ENCODE data around the gene PLA2G2F. TPM values are rescaled to one million over a fixed set of nuclear protein-coding genes. Genes with fewer than 3 reads are reported as not detected.
A peak's percentile ranks its signal among the peaks of the same experiment; 100 is the strongest.

The PLA2G2F gene
- total and polyA plus RNA-seq, 9 of the 15 experiments (the other 6 are each of a cell fraction or from before 2014, with no cell fraction given): not detected

- TF ChIP-seq MNT (conservative IDR thresholded peaks at IDR 0.05) (no peak; a peak in 1 of 4 replicates), HDAC6 (IDR thresholded peaks at IDR 0.05; ENCODE audit: low read depth, low read length) (no peak), FOXK2 (conservative IDR thresholded peaks at IDR 0.05 in 1 of 2, IDR thresholded peaks at IDR 0.05 in 1 of 2; ENCODE audit: low read depth in 2 of 2) (peak; percentile 61 to 70), ILK (tag; IDR thresholded peaks at IDR 0.05; ENCODE audit: borderline replicate concordance, low read depth) (no peak), NCOR1 (IDR thresholded peaks at IDR 0.05) (peak; percentile 83), SNAPC5 (CRISPR knock-in tag; IDR thresholded peaks at IDR 0.05) (no peak), NONO (IDR thresholded peaks at IDR 0.05; ENCODE audit: low read depth in 2 of 2, low read length in 1 of 2) (0 out of 4 replicates have a peak, but pooled peaks of 1 of the 2 experiments have one; percentile 11), JUN (IDR thresholded peaks at IDR 0.05; ENCODE audit: borderline replicate concordance, low read depth, low read length) (peak; percentile 78), JUN (CRISPR knock-in tag; IDR thresholded peaks at IDR 0.05; ENCODE audit: borderline replicate concordance) (no peak), PHF20 (IDR thresholded peaks at IDR 0.05; ENCODE audit: partially characterized antibody) (peak; percentile 19), GATA2 (CRISPR knock-in tag; IDR thresholded peaks at IDR 0.05) (peak; percentile 92), GABPA (tag; conservative IDR thresholded peaks at IDR 0.05; ENCODE audit: low read depth) (peak; percentile 88), TBP (optimal IDR thresholded peaks at IDR 0.05; ENCODE audit: low read depth, low read length) (no peak), SMAD4 (CRISPR knock-in tag; conservative IDR thresholded peaks at IDR 0.05) (peak; percentile 88), WHSC1 (IDR thresholded peaks at IDR 0.05; ENCODE audit: low read length) (no peak), ZNF695 (CRISPR knock-in tag; IDR thresholded peaks at IDR 0.05) (no peak)
- TF ChIP-seq, protein P1, sequence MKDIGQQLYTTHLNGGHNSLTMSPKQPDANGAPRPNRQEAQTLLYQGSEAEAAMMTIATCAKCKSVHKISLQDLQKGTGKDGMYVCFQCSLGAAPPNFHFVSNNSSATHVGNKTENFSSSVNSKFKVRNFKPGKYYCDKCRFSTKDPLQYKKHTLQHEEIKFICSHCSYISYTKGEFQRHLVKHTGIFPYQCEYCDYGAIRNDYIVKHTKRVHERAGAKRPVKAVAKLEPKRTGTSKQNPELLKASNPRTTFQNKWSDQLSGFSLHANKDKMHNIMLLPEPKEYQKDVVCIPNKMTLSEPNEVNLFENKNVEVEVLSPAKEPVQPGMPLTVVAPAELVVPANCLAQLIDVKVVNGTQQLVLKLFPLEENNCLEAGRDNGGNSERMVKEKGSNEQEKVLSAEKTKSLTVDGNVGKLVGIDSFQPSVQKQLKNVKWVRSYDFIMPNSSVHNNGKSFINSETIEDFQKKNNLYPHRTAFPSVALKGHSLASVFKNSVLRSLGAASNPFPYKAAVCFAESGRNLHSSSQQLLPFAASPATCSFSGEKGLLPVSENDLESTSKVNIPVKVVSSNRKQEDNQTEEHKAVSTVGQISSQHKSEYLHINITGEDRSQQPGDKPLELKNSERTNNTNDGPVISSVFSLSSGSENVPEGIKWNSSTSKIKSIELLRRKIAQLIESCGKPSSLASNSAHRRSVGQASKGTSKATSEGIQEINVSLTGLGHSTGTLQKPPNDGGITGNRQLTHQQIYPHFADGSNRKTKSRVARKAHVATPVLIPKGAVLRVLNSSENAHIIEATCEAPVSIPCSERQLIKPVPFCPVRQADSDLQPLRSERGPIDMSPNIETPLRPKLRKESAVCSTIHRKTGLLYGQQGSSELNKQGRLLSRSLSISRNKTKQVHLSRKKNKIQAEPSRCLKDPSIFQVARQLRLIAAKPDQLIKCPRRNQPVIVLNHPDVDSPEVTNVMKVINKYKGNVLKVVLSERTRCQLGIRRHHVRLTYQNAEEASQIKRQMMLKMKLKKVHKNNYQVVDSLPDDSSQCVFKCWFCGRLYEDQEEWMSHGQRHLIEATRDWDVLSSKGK (CRISPR knock-in tag; IDR thresholded peaks at IDR 0.05): no peak
- TF ChIP-seq, protein P2, sequence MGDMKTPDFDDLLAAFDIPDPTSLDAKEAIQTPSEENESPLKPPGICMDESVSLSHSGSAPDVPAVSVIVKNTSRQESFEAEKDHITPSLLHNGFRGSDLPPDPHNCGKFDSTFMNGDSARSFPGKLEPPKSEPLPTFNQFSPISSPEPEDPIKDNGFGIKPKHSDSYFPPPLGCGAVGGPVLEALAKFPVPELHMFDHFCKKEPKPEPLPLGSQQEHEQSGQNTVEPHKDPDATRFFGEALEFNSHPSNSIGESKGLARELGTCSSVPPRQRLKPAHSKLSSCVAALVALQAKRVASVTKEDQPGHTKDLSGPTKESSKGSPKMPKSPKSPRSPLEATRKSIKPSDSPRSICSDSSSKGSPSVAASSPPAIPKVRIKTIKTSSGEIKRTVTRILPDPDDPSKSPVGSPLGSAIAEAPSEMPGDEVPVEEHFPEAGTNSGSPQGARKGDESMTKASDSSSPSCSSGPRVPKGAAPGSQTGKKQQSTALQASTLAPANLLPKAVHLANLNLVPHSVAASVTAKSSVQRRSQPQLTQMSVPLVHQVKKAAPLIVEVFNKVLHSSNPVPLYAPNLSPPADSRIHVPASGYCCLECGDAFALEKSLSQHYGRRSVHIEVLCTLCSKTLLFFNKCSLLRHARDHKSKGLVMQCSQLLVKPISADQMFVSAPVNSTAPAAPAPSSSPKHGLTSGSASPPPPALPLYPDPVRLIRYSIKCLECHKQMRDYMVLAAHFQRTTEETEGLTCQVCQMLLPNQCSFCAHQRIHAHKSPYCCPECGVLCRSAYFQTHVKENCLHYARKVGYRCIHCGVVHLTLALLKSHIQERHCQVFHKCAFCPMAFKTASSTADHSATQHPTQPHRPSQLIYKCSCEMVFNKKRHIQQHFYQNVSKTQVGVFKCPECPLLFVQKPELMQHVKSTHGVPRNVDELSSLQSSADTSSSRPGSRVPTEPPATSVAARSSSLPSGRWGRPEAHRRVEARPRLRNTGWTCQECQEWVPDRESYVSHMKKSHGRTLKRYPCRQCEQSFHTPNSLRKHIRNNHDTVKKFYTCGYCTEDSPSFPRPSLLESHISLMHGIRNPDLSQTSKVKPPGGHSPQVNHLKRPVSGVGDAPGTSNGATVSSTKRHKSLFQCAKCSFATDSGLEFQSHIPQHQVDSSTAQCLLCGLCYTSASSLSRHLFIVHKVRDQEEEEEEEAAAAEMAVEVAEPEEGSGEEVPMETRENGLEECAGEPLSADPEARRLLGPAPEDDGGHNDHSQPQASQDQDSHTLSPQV (IDR thresholded peaks at IDR 0.05): peak; percentile 85; the same call in 1 of the 2 replicates
Observed at GRCh38 chr1:20184997-20185833, 46.1 kb downstream of the PLA2G2F start (continued).

Measured in K562 (cell line).